H1 (cell line): ENCODE measurements around the gene DOCK3. TPM values are rescaled to one million over a fixed set of nuclear protein-coding genes. Genes with fewer than 3 reads are reported as not detected.

Source experiments
- CTCF ChIA-PET: fragments of 300-600 bp; sonication (Branson Sonifier 250); formaldehyde crosslinking; loops from one replicate; lab custom pipeline; 2021; ENCODE audit not compliant: partially characterized antibody; lab: Charles Lee
- POLR2A ChIA-PET: fragments of 300-600 bp; sonication (Branson Sonifier 250); formaldehyde crosslinking; loops from one replicate; lab custom pipeline; 2021; ENCODE audit warnings: inconsistent platforms; ENCODE audit not compliant: partially characterized antibody; lab: Charles Lee
- DNase-seq, 2 experiments: peaks; one replicate each; pipeline versions ENCODE4 v3.0.0 to v3.0.0-alpha.2; 2010 to 2022; ENCODE audit warnings: low spot score in 2 of 2, low read depth in 1 of 2, mixed read lengths in 1 of 2
- FAIRE-seq: peaks from 2 replicates; lab custom pipeline; 2011; peaks lifted over from hg19 to GRCh38; lab: Jason Lieb, UNC
- H2AFZ ChIP-seq: 2 replicates; pipeline ENCODE4 v1.8.1; 2012; ENCODE audit warnings: low read length, inconsistent platforms
- H2AK5ac ChIP-seq: 2 replicates; pipeline ENCODE4 v1.6.1; 2013; ENCODE audit warnings: low read depth, low read length
- H2BK120ac ChIP-seq: replicated peaks from 2 replicates; pipeline ENCODE3; 2013; ENCODE audit warnings: low read depth, low read length, inconsistent platforms
- H2BK12ac ChIP-seq: 2 replicates; pipeline ENCODE4 v1.6.1; 2013; ENCODE audit warnings: low read depth, low read length
- H2BK15ac ChIP-seq: 2 replicates; pipeline ENCODE4 v1.6.1; 2013; ENCODE audit warnings: low read length
- H2BK20ac ChIP-seq: 2 replicates; pipeline ENCODE4 v1.6.1; 2013; ENCODE audit warnings: low read length
- H2BK5ac ChIP-seq: 2 replicates; pipeline ENCODE4 v1.6.1; 2013; ENCODE audit warnings: low read depth, low read length
- H3K14ac ChIP-seq: 2 replicates; pipeline ENCODE4 v1.6.1; 2013; ENCODE audit warnings: inconsistent platforms; ENCODE audit not compliant: insufficient read length
- H3K18ac ChIP-seq: 2 replicates; pipeline ENCODE4 v1.6.1; 2013; ENCODE audit warnings: low read length; ENCODE audit errors: extremely low read depth
- H3K23ac ChIP-seq: 2 replicates; pipeline ENCODE4 v1.6.1; 2013; ENCODE audit warnings: inconsistent platforms; ENCODE audit not compliant: insufficient read length
- H3K23me2 ChIP-seq: 2 replicates; pipeline ENCODE4 v1.6.1; 2013; ENCODE audit warnings: low read depth, low read length
- H3K27ac ChIP-seq: 2 replicates; pipeline ENCODE4 v1.6.1; 2011; ENCODE audit warnings: low read depth, low read length, inconsistent platforms
- H3K27me3 ChIP-seq, 4 experiments: replicated peaks in 1 of 4; 1 replicate in 1 of 4; 2 replicates in 3 of 4; pipeline versions ENCODE4 v1.6.1 to v1.8.1; 2011 to 2013; ENCODE audit warnings: low read length in 3 of 4, mild to moderate bottlenecking in 3 of 4, inconsistent platforms in 2 of 4, mixed read lengths in 2 of 4, moderate library complexity in 1 of 4; ENCODE audit not compliant: control insufficient read depth in 3 of 4, insufficient read depth in 3 of 4; ENCODE audit errors: extremely low read depth in 1 of 4
- H3K36me3 ChIP-seq, 4 experiments: 2 replicates each; pipeline versions ENCODE4 v1.6.1 to v1.8.1; 2011 to 2013; ENCODE audit warnings: mild to moderate bottlenecking in 4 of 4, low read length in 3 of 4, moderate library complexity in 2 of 4, control low read depth in 1 of 4, inconsistent platforms in 1 of 4; ENCODE audit not compliant: insufficient read depth in 4 of 4, control insufficient read depth in 2 of 4
- H3K4ac ChIP-seq: replicated peaks from 2 replicates; pipeline ENCODE3; 2013; ENCODE audit warnings: low read length, low read depth, mixed read lengths, inconsistent platforms; ENCODE audit not compliant: insufficient read length
- H3K4me1 ChIP-seq, 4 experiments: replicated peaks in 1 of 4; 1 replicate in 1 of 4; 2 replicates in 3 of 4; pipeline versions ENCODE4 v1.6.1 to v1.8.1; 2011 to 2013; ENCODE audit warnings: low read length in 3 of 4, inconsistent platforms in 2 of 4, mixed read lengths in 1 of 4; ENCODE audit not compliant: insufficient read depth in 4 of 4, control insufficient read depth in 3 of 4
- H3K4me2 ChIP-seq, 2 experiments: 2 replicates each; pipeline versions ENCODE4 v1.6.1 to v1.8.1; 2011 to 2013; ENCODE audit warnings: low read depth in 2 of 2, low read length in 2 of 2, control low read depth in 1 of 2, inconsistent platforms in 1 of 2, mild to moderate bottlenecking in 1 of 2; ENCODE audit not compliant: insufficient read depth in 1 of 2
- H3K4me3 ChIP-seq, 4 experiments: fragments of 200-600, 300-600 bp in 1 of 4; sonication (generic), shearing (Covaris generic), sonication (Bioruptor Twin) in 1 of 4; 2 replicates each; pipeline versions ENCODE4 v1.5.1 to v1.8.1; 2011 to 2016; ENCODE audit warnings: low read length in 4 of 4, low read depth in 3 of 4, control low read depth in 2 of 4, inconsistent platforms in 2 of 4, mild to moderate bottlenecking in 2 of 4, mixed read lengths in 1 of 4, moderate library complexity in 1 of 4; ENCODE audit not compliant: insufficient read depth in 2 of 4; ENCODE audit errors: extremely low read depth in 1 of 4
- H3K56ac ChIP-seq: replicated peaks from 2 replicates; pipeline ENCODE3; 2013; ENCODE audit warnings: low read depth, mild to moderate bottlenecking, mixed read lengths, low read length, inconsistent platforms; ENCODE audit not compliant: insufficient read length
- H3K79me1 ChIP-seq: 2 replicates; pipeline ENCODE4 v1.6.1; 2013; ENCODE audit warnings: low read depth, low read length, control low read depth
- H3K79me2 ChIP-seq, 2 experiments: 2 replicates each; pipeline versions ENCODE4 v1.6.1 to v1.8.1; 2012 to 2013; ENCODE audit warnings: low read length in 2 of 2, mild to moderate bottlenecking in 2 of 2, inconsistent platforms in 1 of 2; ENCODE audit not compliant: insufficient read depth in 2 of 2, control insufficient read depth in 1 of 2
- H3K9ac ChIP-seq, 4 experiments: replicated peaks in 1 of 4; 1 replicate in 1 of 4; 2 replicates in 3 of 4; pipeline versions ENCODE4 v1.6.1 to v1.8.1; 2011 to 2013; ENCODE audit warnings: low read depth in 3 of 4, low read length in 3 of 4, control low read depth in 2 of 4, mild to moderate bottlenecking in 2 of 4, moderate library complexity in 2 of 4, inconsistent platforms in 1 of 4; ENCODE audit errors: extremely low read depth in 1 of 4
- H3K9me3 ChIP-seq, 2 experiments: 2 replicates each; pipeline versions ENCODE4 v1.6.1 to v1.8.1; 2012 to 2013; ENCODE audit warnings: mild to moderate bottlenecking in 2 of 2, moderate library complexity in 2 of 2, control low read depth in 1 of 2, inconsistent platforms in 1 of 2, low read depth in 1 of 2, low read length in 1 of 2, mixed read lengths in 1 of 2; ENCODE audit not compliant: insufficient read depth in 2 of 2
- H4K20me1 ChIP-seq, 2 experiments: replicated peaks in 1 of 2; 2 replicates each; pipeline versions ENCODE3 to v1.8.1; 2011 to 2013; ENCODE audit warnings: inconsistent platforms in 2 of 2, low read length in 2 of 2, mild to moderate bottlenecking in 1 of 2; ENCODE audit not compliant: insufficient read depth in 2 of 2, control insufficient read depth in 1 of 2
- H4K5ac ChIP-seq: 2 replicates; pipeline ENCODE4 v1.6.1; 2013; ENCODE audit warnings: low read length, low read depth, mixed read lengths, inconsistent platforms; ENCODE audit not compliant: insufficient read length
- H4K8ac ChIP-seq: 2 replicates; pipeline ENCODE4 v1.8.0; 2013; ENCODE audit warnings: mild to moderate bottlenecking, moderate library complexity, low read length, inconsistent platforms; ENCODE audit not compliant: insufficient read depth; ENCODE audit errors: extremely low read depth
- H4K91ac ChIP-seq: replicated peaks from 2 replicates; pipeline ENCODE3; 2013; ENCODE audit warnings: low read length, mixed read lengths, inconsistent platforms; ENCODE audit not compliant: insufficient read length
- BRCA1 ChIP-seq: IDR thresholded peaks from 2 replicates; pipeline ENCODE4 v1.6.1; 2012; ENCODE audit warnings: low read depth, low read length, improper control_type of control experiment
- EP300 ChIP-seq, 2 experiments: IDR thresholded peaks; 1 replicate in 1 of 2; 2 replicates in 1 of 2; pipeline ENCODE4 v1.6.1; 2011 to 2012; ENCODE audit warnings: low read depth in 2 of 2, low read length in 2 of 2, mild to moderate bottlenecking in 2 of 2, borderline replicate concordance in 1 of 2, inconsistent platforms in 1 of 2, moderate library complexity in 1 of 2
- GTF2F1 ChIP-seq: IDR thresholded peaks from 2 replicates; pipeline ENCODE4 v1.6.1; 2012; ENCODE audit warnings: low read depth, low read length, improper control_type of control experiment, borderline replicate concordance
- HDAC2 ChIP-seq, 2 experiments: fragments of 300-600 bp in 1 of 2; sonication (generic) in 1 of 2; IDR thresholded peaks; 2 replicates each; pipeline ENCODE4 v1.6.1; 2011 to 2012; ENCODE audit warnings: low read depth in 2 of 2, low read length in 2 of 2, mild to moderate bottlenecking in 2 of 2, moderate library complexity in 2 of 2, borderline replicate concordance in 1 of 2, inconsistent platforms in 1 of 2
- JUND ChIP-seq: IDR thresholded peaks from 2 replicates; pipeline ENCODE4 v1.6.1; 2011; ENCODE audit warnings: mild to moderate bottlenecking, improper control_type of control experiment, low read length
- KDM5A ChIP-seq: fragments of 200-600 bp; IDR thresholded peaks from 2 replicates; pipeline ENCODE4 v1.7.1; 2012; ENCODE audit warnings: mild to moderate bottlenecking, low read length, inconsistent platforms, mixed read lengths
- NANOG ChIP-seq: IDR thresholded peaks from 2 replicates; pipeline ENCODE4 v1.6.1; 2011; ENCODE audit warnings: low read length, low read depth, mild to moderate bottlenecking, inconsistent platforms; ENCODE audit not compliant: insufficient read depth, poor library complexity, severe bottlenecking
- RNF2 ChIP-seq: fragments of 200-900, 300-1000 bp; sonication (generic); IDR thresholded peaks from 2 replicates; pipeline ENCODE4 v1.7.1; 2016; ENCODE audit warnings: borderline replicate concordance, low read depth, mild to moderate bottlenecking, antibody characterized with exemption, low read length; ENCODE audit not compliant: poor library complexity, severe bottlenecking; ENCODE audit errors: missing control alignments
- RXRA ChIP-seq: IDR thresholded peaks from 2 replicates; pipeline ENCODE4 v1.6.1; 2011; ENCODE audit warnings: low read depth, mild to moderate bottlenecking, low read length, moderate library complexity; ENCODE audit not compliant: insufficient read depth
- SIX5 ChIP-seq: IDR thresholded peaks from 2 replicates; pipeline ENCODE4 v1.6.1; 2011; ENCODE audit warnings: mild to moderate bottlenecking, low read depth, low read length
- SUZ12 ChIP-seq: fragments of 200-600 bp; sonication (generic); IDR thresholded peaks from 2 replicates; pipeline ENCODE4 v1.6.1; 2012; ENCODE audit warnings: mild to moderate bottlenecking, inconsistent platforms, low read length, moderate library complexity, mixed read lengths
- TEAD4 ChIP-seq: IDR thresholded peaks from 2 replicates; pipeline ENCODE4 v1.6.1; 2012; ENCODE audit warnings: low read depth, low read length, inconsistent platforms, mixed read lengths
- WGBS, 2 experiments: shearing (Covaris generic) in 1 of 2; methylation state at CpG; one replicate each; pipeline versions ENCODE4 v1.1.6 to v1.1.7; 2013 to 2015; ENCODE audit warnings: low lambda C conversion rate in 2 of 2, mixed read lengths in 2 of 2, inconsistent platforms in 1 of 2, low coverage in 1 of 2, missing lambda C conversion rate in 1 of 2; ENCODE audit not compliant: insufficient replicate concordance in 2 of 2, insufficient coverage in 1 of 2, insufficient read length in 1 of 2; ENCODE audit errors: extremely low coverage in 1 of 2, missing lambda C conversion rate in 1 of 2; 5-methylcytosine and 5-hydroxymethylcytosine counted together
- polyA plus RNA-seq, 7 experiments: library from polyadenylated mRNA; depleted of rRNA in 3 of 7; stranded (reverse) in 5 of 7; unstranded in 2 of 7; fragments of >200 nt in 5 of 7; fragments of 200-250 nt in 2 of 7; gene quantifications; 1 replicate in 5 of 7; 2 replicates in 1 of 7; 4 replicates in 1 of 7; pipeline versions ENCODE4 v1.2.1 to v1.2.3, GENCODE V29; 2011 to 2013; ENCODE audit warnings: missing spikeins in 2 of 7, mixed read lengths in 2 of 7
- total RNA-seq: library from RNA; stranded (reverse); fragmentation: NEBNext Ultra II Directional; extraction: Animal tissue kit (Norgen Biotek cat#: 25700); gene quantifications from 2 replicates; pipeline ENCODE4 v1.2.1, GENCODE V29; 2021

DOCK3 gene
- total and polyA plus RNA-seq, 2 of the 8 experiments (the other 6 are each of a cell fraction or from before 2014, with no cell fraction given): 2.7 to 5.0 TPM

GRCh38 chr3:51379301-51379700, 704.6 kb downstream of the DOCK3 start:
- no peak overlapping the region for H3K9ac ChIP-seq
- H4K8ac ChIP-seq: no peak overlapping the region
- H3K4me1 ChIP-seq: peaks cover 0 to 3% (median 0%) of the 10 kb centered on the region in 4 experiments; a peak in 3 of 7 replicates
- no peak overlapping the region for H2BK15ac ChIP-seq
- H3K9me3 ChIP-seq: no peaks in the 10 kb centered on the region
- WGBS, 2 experiments: 84% methylated on average over 8 of the region's 8 CpGs; no CpG with 5 or more reads in 1 of the 2 experiments
- TF ChIP-seq SUZ12: no peak
- TF ChIP-seq HDAC2 (IDR thresholded peaks at IDR 0.05; ENCODE audit: borderline replicate concordance in 1 of 2, low read depth in 2 of 2, low read length in 2 of 2): no peak
- TF ChIP-seq NANOG: no peak
- TF ChIP-seq TEAD4: no peak
- no peak for TF ChIP-seq BRCA1
- TF ChIP-seq GTF2F1: no peak
- no peak for TF ChIP-seq RNF2
- TF ChIP-seq KDM5A: no peak
- TF ChIP-seq JUND: no peak
- TF ChIP-seq SIX5: no peak
- TF ChIP-seq EP300 (IDR thresholded peaks at IDR 0.05; ENCODE audit: borderline replicate concordance in 1 of 2, low read depth in 2 of 2, low read length in 2 of 2): no peak
- no peak for TF ChIP-seq RXRA
- TF ChIP-seq, all 59 proteins: peak for 0
- no peak for DNase-seq
- H3K79me2 ChIP-seq: peaks cover 0 to 7% of the 10 kb centered on the region in 2 experiments; a peak in 2 of 4 replicates
- no peak for FAIRE-seq
- H2AK5ac ChIP-seq: no peak overlapping the region
- no peaks in the 10 kb centered on the region for H3K23me2 ChIP-seq
- H3K27me3 ChIP-seq: no peaks in the 10 kb centered on the region
- no peak overlapping the region for H3K27ac ChIP-seq
- no peak overlapping the region for H3K23ac ChIP-seq
- H2BK5ac ChIP-seq: no peak overlapping the region
- POLR2A ChIA-PET: interaction anchor here (1.0 to 1.4 kb wide), 3 partner anchors 14 to 810 kb away, joined by 3 read pairs; partner anchors contain the start of gene HEMK1
- H3K79me1 ChIP-seq: no peaks in the 10 kb centered on the region
- no peak overlapping the region for H3K18ac ChIP-seq
- H3K4ac ChIP-seq: no peak overlapping the region
- H3K4me3 ChIP-seq: no peak overlapping the region
- H3K4me2 ChIP-seq: no peak overlapping the region
- CTCF ChIA-PET: interaction anchor here (1.3 to 6.8 kb wide), 5 partner anchors 8 to 764 kb away, joined by 3 to 35 read pairs (median 14); partner anchors contain the start of gene MAPKAPK3
- H2AFZ ChIP-seq: no peak overlapping the region
- no peak overlapping the region for H4K91ac ChIP-seq
- peaks cover 0 to 2% of the 10 kb centered on the region in 2 experiments for H4K20me1 ChIP-seq
- H3K14ac ChIP-seq: no peak overlapping the region
- no peak overlapping the region for H2BK20ac ChIP-seq
- no peak overlapping the region for H2BK12ac ChIP-seq
- H4K5ac ChIP-seq: no peak overlapping the region
- H3K56ac ChIP-seq: no peak overlapping the region
- peaks cover 0 to 6% (median 1%) of the 10 kb centered on the region in 4 experiments; a peak in 4 of 8 replicates for H3K36me3 ChIP-seq
- no peak overlapping the region for H2BK120ac ChIP-seq
